ENCODE results near the gene GLT1D1.

GRCh38 chr12:128961308-128961902 is 108.1 kb downstream of the GLT1D1 start:
- TF ChIP-seq ATF3 (IDR thresholded peaks at IDR 0.05; ENCODE audit: insufficient read depth, low read depth, low read length) (no peak), SIX5 (IDR thresholded peaks at IDR 0.05; ENCODE audit: low read depth, low read length) (no peak), CBX5 (IDR thresholded peaks at IDR 0.05; ENCODE audit: low read depth, low read length) (no peak), EP300 (IDR thresholded peaks at IDR 0.05; ENCODE audit: borderline replicate concordance in 1 of 2, low read depth in 2 of 2, low read length in 2 of 2) (no peak), CTCF (IDR thresholded peaks at IDR 0.05; ENCODE audit: control extremely low read depth in 1 of 3, insufficient read depth in 1 of 3, low read depth in 1 of 3, low read length in 3 of 3) (no peak), ZNF274 (IDR thresholded peaks at IDR 0.05; ENCODE audit: borderline replicate concordance, extremely low read depth, low read length) (no peak), EGR1 (IDR thresholded peaks at IDR 0.05; ENCODE audit: borderline replicate concordance, low read depth, low read length) (no peak), YY1 (IDR thresholded peaks at IDR 0.05; ENCODE audit: low read depth, low read length) (no peak), POLR2AphosphoS5 (IDR thresholded peaks at IDR 0.05; ENCODE audit: low read depth, low read length) (no peak), RNF2 (IDR thresholded peaks at IDR 0.05; ENCODE audit: borderline replicate concordance, low read depth, low read length, missing control alignments, poor library complexity, severe bottlenecking) (no peak), BACH1 (IDR thresholded peaks at IDR 0.05; ENCODE audit: low read length) (no peak), POLR2A (IDR thresholded peaks at IDR 0.05; ENCODE audit: control extremely low read depth in 1 of 2, low read depth in 2 of 2, low read length in 2 of 2) (no peak), MAX (IDR thresholded peaks at IDR 0.05) (no peak)

Data from H1 (cell line).